GM15510 (cell line): ENCODE measurements around the gene ABCA13.

ENCODE experiments used
- POLR2A ChIP-seq: IDR thresholded peaks from 3 replicates; pipeline ENCODE4 v1.6.1; 2011; ENCODE audit warnings: borderline replicate concordance; ENCODE audit not compliant: insufficient read length; ENCODE audit errors: extremely low read depth

ABCA13 gene

GRCh38 chr7:48667407-48667806, 496.1 kb downstream of the ABCA13 start:
- no peak for TF ChIP-seq POLR2A

- no peak for TF ChIP-seq POLR2A
Observed at GRCh38 chr7:48671656-48672055, 500.4 kb downstream of the ABCA13 start.

DNA sequence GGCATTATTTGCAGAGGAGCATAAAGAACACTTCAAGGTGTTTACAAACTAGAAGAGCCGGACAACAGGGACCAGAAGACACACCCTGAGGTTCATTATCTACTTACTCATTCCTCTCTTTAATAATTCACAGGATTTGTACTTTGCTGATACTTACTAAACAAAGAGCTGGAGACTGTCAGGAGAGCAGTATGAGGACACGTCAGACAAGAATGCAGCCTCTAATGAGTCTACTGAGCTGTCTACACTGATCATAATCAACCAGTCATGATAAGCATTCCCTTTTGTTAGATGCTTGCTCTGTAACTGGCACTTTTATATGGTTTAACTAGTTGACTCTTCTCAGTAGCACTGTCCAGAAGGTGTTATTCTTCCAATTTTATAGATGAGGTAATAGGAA, 509.7 kb downstream of the ABCA13 start:
- TF ChIP-seq POLR2A: no peak

DNA sequence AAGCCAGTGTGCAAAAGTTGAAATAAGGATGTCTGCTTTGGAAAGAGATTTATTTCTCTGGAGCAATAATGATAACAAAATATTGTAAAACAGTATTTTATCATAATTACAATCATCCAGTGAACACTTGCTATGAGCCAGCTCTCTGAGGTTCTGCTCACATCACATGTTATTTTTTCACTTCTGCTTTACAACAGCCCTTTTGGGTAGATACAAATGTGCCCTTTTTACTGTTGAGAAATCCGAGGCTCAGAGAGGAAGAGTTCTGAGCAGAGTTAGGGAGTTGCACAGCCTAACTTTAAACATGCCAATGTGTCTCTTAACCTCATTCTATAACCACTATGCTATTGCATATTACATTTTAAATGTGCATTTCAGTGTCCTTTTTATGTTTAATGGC, 520.5 kb downstream of the ABCA13 start:
- no peak for TF ChIP-seq POLR2A
